HL-60 (cell line): ENCODE results near the gene TRIM26.

ENCODE experiments used
- CTCF ChIP-seq: IDR thresholded peaks from one replicate; pipeline ENCODE4 v1.5.1; 2011; ENCODE audit warnings: low read length, control low read depth, inconsistent platforms; ENCODE audit not compliant: insufficient read depth
- GABPA ChIP-seq: IDR thresholded peaks from 2 replicates; pipeline ENCODE4 v1.6.1; 2012; ENCODE audit warnings: low read depth
- POLR2AphosphoS5 ChIP-seq: IDR thresholded peaks from 2 replicates; pipeline ENCODE4 v1.6.1; 2012; ENCODE audit warnings: low read depth
- REST ChIP-seq: IDR thresholded peaks from 2 replicates; pipeline ENCODE4 v1.6.1; 2012; ENCODE audit warnings: low read depth; ENCODE audit not compliant: insufficient replicate concordance
- SPI1 ChIP-seq: IDR thresholded peaks from 2 replicates; pipeline ENCODE4 v1.6.1; 2012; ENCODE audit warnings: low read depth, mild to moderate bottlenecking, borderline replicate concordance

DNA sequence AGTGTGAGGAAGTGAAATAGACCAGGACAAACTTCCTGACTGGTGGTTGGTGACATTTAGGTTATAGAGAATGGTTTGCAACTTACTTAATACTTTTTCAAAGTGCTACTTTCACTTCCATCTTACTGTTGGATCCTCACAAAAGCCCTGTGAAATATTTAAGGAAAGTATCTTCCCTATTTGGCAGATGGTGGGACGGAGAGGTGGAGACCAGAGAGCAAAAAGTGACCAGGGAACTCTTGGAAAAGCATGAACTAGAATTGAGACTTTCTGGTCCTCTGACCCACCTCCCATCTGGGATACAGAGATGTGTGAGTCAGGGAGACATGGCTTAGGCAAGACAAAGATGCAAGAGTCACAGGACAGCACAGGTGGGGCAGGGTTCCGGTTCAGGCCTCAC, 55.2 kb downstream of the TRIM26 start:
- TF ChIP-seq CTCF (no peak), POLR2AphosphoS5 (no peak), REST (no peak), SPI1 (no peak), GABPA (no peak)
